ENCODE data around the gene ASXL1. TPM values are rescaled to one million over a fixed set of nuclear protein-coding genes. Genes with fewer than 3 reads are reported as not detected.

ASXL1 gene
- total RNA-seq, 6 donors from 2014 or later, result 60.6 to 389 (median 88.5) TPM

- Histone ChIP-seq H3K4me3 (no peak overlapping the region), H3K27ac (no peak overlapping the region), H3K9me3 (no peaks in the 10 kb centered on the region), H3K27me3 (no peaks in the 10 kb centered on the region), H3K4me1 (peaks cover 4 to 10% (median 6%) of the 10 kb centered on the region in 4 donors), H3K36me3 (peaks cover 28 to 91% (median 60%) of the 10 kb centered on the region in 4 donors)
- WGBS, 2 donors, result 73 to 82% methylated on average over 4 to 5 of the region's 5 CpGs
- no peak for TF ChIP-seq POLR2AphosphoS5 (IDR thresholded peaks at IDR 0.05)
- TF ChIP-seq, protein P1, sequence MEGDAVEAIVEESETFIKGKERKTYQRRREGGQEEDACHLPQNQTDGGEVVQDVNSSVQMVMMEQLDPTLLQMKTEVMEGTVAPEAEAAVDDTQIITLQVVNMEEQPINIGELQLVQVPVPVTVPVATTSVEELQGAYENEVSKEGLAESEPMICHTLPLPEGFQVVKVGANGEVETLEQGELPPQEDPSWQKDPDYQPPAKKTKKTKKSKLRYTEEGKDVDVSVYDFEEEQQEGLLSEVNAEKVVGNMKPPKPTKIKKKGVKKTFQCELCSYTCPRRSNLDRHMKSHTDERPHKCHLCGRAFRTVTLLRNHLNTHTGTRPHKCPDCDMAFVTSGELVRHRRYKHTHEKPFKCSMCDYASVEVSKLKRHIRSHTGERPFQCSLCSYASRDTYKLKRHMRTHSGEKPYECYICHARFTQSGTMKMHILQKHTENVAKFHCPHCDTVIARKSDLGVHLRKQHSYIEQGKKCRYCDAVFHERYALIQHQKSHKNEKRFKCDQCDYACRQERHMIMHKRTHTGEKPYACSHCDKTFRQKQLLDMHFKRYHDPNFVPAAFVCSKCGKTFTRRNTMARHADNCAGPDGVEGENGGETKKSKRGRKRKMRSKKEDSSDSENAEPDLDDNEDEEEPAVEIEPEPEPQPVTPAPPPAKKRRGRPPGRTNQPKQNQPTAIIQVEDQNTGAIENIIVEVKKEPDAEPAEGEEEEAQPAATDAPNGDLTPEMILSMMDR (IDR thresholded peaks at IDR 0.05), result peak in 1 of 6 experiments; percentile 28
- DNase-seq (no peak), ATAC-seq (ENCODE audit: low FRiP score in 2 of 2) (no peak)
Observed at GRCh38 chr20:32437391-32438074, 79.4 kb downstream of the ASXL1 start.

DNA sequence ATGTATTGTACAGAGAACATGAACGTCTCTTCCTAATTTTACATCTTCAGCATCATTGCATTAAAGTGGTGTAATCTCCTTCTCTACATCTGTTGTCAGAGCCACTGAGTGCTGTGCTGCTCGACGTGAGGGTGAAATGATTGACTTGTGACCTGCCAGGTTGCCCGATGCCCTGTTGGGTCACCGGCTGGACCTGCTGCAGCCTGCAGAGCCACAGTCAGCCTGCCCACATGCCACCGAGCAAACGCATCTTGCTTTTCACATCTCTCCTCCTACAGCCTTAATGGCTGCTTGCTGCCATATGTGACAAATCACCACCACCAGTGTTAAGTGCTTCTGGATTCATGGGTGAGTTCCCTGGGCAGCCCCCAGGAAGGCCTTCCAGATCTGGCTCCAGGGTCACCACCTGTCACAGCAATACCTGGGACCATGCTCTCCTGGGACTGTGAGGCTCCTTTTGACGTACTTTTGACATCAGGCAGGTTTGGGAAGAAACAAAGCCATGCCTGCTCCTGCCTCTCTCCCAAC, 80.3 kb downstream of the ASXL1 start:
- ATAC-seq (ENCODE audit: low FRiP score in 2 of 2), result no peak
- H3K36me3 ChIP-seq, result peaks cover 24 to 87% (median 55%) of the 10 kb centered on the region in 4 donors
- H3K9me3 ChIP-seq, result no peaks in the 10 kb centered on the region
- 88 to 92% methylated on average over 8 of the region's 8 CpGs for WGBS, 2 donors
- no peaks in the 10 kb centered on the region for H3K27me3 ChIP-seq
- no peak for DNase-seq
- no peak overlapping the region for H3K4me3 ChIP-seq
- TF ChIP-seq EP300 (IDR thresholded peaks at IDR 0.05), result no peak
- H3K4me1 ChIP-seq, result peaks cover 0 to 4% (median under 1%) of the 10 kb centered on the region in 4 donors
- H3K27ac ChIP-seq, result no peak overlapping the region

GRCh38 chr20:32439132-32439829, 81.2 kb downstream of the ASXL1 start:
- no peaks in the 10 kb centered on the region for H3K9me3 ChIP-seq
- H3K27ac ChIP-seq, result no peak overlapping the region
- H3K27me3 ChIP-seq, result no peaks in the 10 kb centered on the region
- no peak for TF ChIP-seq EP300 (IDR thresholded peaks at IDR 0.05)
- TF ChIP-seq, protein P1 (IDR thresholded peaks at IDR 0.05), result no peak
- TF ChIP-seq POLR2A (IDR thresholded peaks at IDR 0.05), result no peak
- TF ChIP-seq POLR2AphosphoS5 (IDR thresholded peaks at IDR 0.05), result no peak
- peaks cover 0 to 1% (median 0%) of the 10 kb centered on the region in 4 donors for H3K4me1 ChIP-seq
- peak in 1 of 2 donors; percentile 13 for DNase-seq
- 83 to 85% methylated on average over 11 of the region's 11 CpGs for WGBS, 2 donors
- no peak overlapping the region for H3K4me3 ChIP-seq
- ATAC-seq (ENCODE audit: low FRiP score in 2 of 2), result peak in 1 of 2 donors; percentile 41
- peaks cover 17 to 79% (median 49%) of the 10 kb centered on the region in 4 donors for H3K36me3 ChIP-seq

- Histone ChIP-seq H3K4me1 (peaks cover 0 to 4% (median 2%) of the 10 kb centered on the region in 4 donors), H3K27me3 (no peaks in the 10 kb centered on the region), H3K36me3 (peaks cover 10 to 79% (median 40%) of the 10 kb centered on the region in 4 donors), H3K4me3 (no peak overlapping the region), H3K9me3 (no peaks in the 10 kb centered on the region), H3K27ac (no peak overlapping the region)
- DNase-seq (peak in 1 of 2 donors; percentile 8), ATAC-seq (ENCODE audit: low FRiP score in 2 of 2) (no peak)
- 73 to 96% methylated on average over 5 to 6 of the region's 6 CpGs for WGBS, 2 donors
- no peak for TF ChIP-seq POLR2AphosphoS5 (IDR thresholded peaks at IDR 0.05)
- TF ChIP-seq, protein P1 (IDR thresholded peaks at IDR 0.05), result no peak
- no peak for TF ChIP-seq POLR2A (IDR thresholded peaks at IDR 0.05)
- TF ChIP-seq EP300 (IDR thresholded peaks at IDR 0.05), result no peak
Observed at GRCh38 chr20:32440069-32440757, 82.1 kb downstream of the ASXL1 start.

GRCh38 chr20:32440758-32441078, 82.6 kb downstream of the ASXL1 start:
- Histone ChIP-seq H3K4me3 (no peak overlapping the region), H3K4me1 (peaks cover 0 to 8% (median 7%) of the 10 kb centered on the region in 4 donors), H3K36me3 (peaks cover 5 to 78% (median 36%) of the 10 kb centered on the region in 4 donors), H3K9me3 (no peaks in the 10 kb centered on the region), H3K27me3 (no peaks in the 10 kb centered on the region), H3K27ac (no peak overlapping the region)
- DNase-seq (peak in 1 of 2 donors; percentile 5), ATAC-seq (ENCODE audit: low FRiP score in 2 of 2) (no peak)
- 89 to 96% methylated on average over 4 of the region's 4 CpGs for WGBS, 2 donors
- no peak for TF ChIP-seq POLR2AphosphoS5 (IDR thresholded peaks at IDR 0.05)
- no peak for TF ChIP-seq POLR2A (IDR thresholded peaks at IDR 0.05)
- no peak for TF ChIP-seq EP300 (IDR thresholded peaks at IDR 0.05)
- TF ChIP-seq, protein P1 (IDR thresholded peaks at IDR 0.05), result no peak
